ENCODE data around the gene RAPGEF2.

DNA sequence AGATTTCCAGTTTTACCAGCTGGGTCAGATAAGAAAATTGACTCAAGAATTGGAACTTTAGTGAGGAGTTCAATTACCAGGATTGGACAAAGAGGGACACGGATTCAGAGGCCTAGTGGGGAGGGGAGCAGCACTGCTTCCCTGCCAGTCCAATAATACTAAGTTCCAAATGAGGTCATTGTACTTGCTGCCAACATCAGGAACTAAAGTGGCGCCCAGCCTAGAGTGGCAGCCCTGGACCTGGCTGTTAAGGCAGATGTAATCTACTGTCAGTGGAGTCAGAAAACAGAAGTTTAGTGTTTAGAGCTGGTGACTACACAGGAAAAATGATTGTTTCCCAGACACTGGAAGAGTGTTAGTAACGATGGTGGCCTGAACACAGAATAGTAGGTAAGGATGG is 42.7 kb upstream of the RAPGEF2 start:
- TF ChIP-seq POLR2A (IDR thresholded peaks at IDR 0.05) (no peak), CTCF (IDR thresholded peaks at IDR 0.05) (no peak)
